ENCODE measurements around the gene NSF.
"Not testable (repeated sequence)": the region's sequence is repeated elsewhere in the genome, so short reads cannot be mapped to it uniquely, and the experiment has no call there.

The NSF gene

DNA sequence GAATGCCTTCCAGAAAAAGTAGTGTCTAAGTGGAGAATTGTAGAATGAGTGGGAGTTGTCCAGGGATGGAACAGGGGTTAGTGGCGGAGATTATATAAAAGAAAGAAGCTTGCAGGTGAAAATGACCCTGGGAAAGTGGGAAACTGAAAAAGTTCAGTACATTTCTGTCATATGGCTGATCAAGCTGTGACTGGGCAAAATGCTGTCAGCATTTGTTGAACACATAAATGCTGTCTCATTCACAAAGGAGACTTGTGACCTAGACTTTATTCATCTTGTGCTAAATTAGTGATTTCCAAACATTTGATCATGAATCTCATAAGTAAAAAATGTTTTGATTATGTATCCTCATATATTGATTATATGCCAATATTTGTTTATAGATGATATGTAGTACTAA lies 28.5 kb downstream of the NSF start:
- H3K4me3 ChIP-seq (ENCODE audit: low read depth, low read length); DNase-seq (ENCODE audit: low read depth); in situ Hi-C loops (cut with HindIII; ENCODE audit: low sequenced_read_pairs): not testable (repeated sequence)

- in situ Hi-C loops (cut with HindIII; ENCODE audit: low sequenced_read_pairs); DNase-seq (ENCODE audit: low read depth); H3K4me3 ChIP-seq (ENCODE audit: low read depth, low read length): not testable (repeated sequence)
Observed at GRCh38 chr17:46623790-46624189, 33.3 kb downstream of the NSF start.

DNA sequence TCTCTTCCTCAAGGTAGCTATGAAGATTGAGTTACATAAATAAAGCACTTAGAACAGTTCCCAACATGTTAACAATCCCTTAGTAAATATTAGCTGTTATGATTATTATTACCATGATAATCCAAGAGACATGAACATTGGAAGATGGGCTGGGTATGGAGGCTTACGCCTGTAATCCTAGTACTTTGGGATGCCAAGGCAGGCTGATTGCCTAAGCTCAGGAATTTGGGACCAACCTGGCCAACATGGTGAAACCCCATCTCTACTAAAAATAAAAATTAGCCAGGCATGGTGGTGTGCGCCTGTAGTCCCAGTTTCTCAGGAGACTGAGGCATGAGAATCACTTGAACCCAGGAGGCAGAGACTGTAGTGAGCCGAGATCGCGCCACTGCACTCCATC lies 34.3 kb downstream of the NSF start:
- DNase-seq (ENCODE audit: low read depth); in situ Hi-C loops (cut with HindIII; ENCODE audit: low sequenced_read_pairs): not testable (repeated sequence)

DNA sequence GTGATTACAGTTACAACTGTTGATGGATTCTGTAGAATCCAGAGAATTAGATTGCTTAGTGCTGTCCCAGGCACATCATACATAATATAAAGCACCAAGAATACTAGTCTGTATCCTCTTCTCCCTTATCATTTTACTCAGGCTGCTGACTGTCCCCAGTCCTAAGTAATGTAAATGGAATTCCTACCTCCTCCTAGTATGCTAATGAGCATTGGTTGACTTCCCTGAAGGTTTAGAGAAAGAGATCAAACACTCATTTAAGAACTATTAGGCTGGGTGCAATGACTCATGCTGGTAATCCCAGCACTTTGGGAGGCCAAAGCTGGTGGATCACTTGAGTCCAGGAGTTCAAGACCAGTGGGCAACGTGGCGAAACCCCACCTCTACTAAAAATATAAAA lies 37.0 kb downstream of the NSF start:
- in situ Hi-C loops (cut with HindIII; ENCODE audit: low sequenced_read_pairs); DNase-seq (ENCODE audit: low read depth): not testable (repeated sequence)

More for the DNA sequence above, 34.3 kb downstream of the NSF start:
- H3K4me3 ChIP-seq (ENCODE audit: low read depth, low read length), result not testable (repeated sequence)

DNA sequence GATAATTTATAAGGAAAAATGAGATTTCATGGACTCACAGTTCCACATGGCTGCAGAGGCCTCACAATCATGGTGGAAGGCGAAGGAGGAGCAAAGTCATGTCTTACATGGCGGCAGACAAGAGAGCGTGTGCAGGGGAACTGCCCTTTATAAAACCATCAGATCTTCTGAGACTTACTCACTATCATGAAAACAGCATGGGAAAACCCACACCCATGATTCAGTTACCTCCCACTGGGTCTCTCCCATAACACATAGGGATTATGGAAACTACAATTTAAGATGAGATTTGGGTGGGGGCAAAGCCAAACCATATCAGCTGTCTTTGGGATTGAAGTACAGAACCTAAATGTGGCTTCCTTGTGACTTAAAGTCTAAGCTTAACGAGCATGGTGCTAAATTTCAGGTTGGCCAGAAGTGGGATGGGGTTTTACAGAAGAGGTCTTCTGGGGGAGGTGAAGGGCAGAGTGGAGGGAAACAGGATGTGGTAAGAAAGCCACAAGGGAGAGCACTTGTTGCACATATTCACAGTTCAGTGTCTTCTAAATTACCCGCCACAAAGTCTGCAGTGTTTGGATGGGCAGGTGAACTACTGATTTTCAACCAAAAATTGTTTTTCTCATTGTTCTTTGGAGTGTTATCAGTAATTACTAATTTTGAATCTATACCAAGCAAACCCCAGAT lies 38.4 kb downstream of the NSF start:
- DNase-seq (ENCODE audit: low read depth); H3K4me3 ChIP-seq (ENCODE audit: low read depth, low read length); in situ Hi-C loops (cut with HindIII; ENCODE audit: low sequenced_read_pairs): not testable (repeated sequence)

More for the DNA sequence above, 37.0 kb downstream of the NSF start:
- not testable (repeated sequence) for H3K4me3 ChIP-seq (ENCODE audit: low read depth, low read length)

DNA sequence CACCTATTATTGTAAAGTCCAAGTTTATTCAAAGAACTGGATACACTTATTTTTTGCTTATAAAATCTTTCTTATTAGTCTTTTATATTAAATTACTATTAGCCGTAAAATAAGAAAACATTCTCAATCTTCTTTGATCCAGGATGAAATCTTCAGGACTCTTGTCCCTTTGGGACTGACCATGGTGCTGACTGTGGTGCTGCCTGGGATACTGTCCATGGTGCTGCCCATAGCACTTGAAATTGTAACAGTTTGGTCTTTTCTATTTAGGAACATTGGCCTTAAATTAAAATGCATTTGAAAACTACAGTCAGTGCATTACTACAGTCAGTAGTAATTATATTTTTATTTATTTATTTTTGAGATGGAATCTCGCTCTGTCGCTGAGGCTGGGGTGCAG lies 41.7 kb downstream of the NSF start:
- DNase-seq (ENCODE audit: low read depth); in situ Hi-C loops (cut with HindIII; ENCODE audit: low sequenced_read_pairs); H3K4me3 ChIP-seq (ENCODE audit: low read depth, low read length): not testable (repeated sequence)

GRCh38 chr17:46634844-46635243 lies 44.4 kb downstream of the NSF start:
- in situ Hi-C loops (cut with HindIII; ENCODE audit: low sequenced_read_pairs); H3K4me3 ChIP-seq (ENCODE audit: low read depth, low read length); DNase-seq (ENCODE audit: low read depth): not testable (repeated sequence)

- DNase-seq (ENCODE audit: low read depth); in situ Hi-C loops (cut with HindIII; ENCODE audit: low sequenced_read_pairs): not testable (repeated sequence)
Observed at GRCh38 chr17:46641861-46642656, 51.6 kb downstream of the NSF start.

GRCh38 chr17:46647251-46647650 lies 56.8 kb downstream of the NSF start:
- in situ Hi-C loops (cut with HindIII; ENCODE audit: low sequenced_read_pairs); H3K4me3 ChIP-seq (ENCODE audit: low read depth, low read length); DNase-seq (ENCODE audit: low read depth): not testable (repeated sequence)

More at GRCh38 chr17:46641861-46642656, 51.6 kb downstream of the NSF start:
- H3K4me3 ChIP-seq (ENCODE audit: low read depth, low read length), result not testable (repeated sequence)

DNA sequence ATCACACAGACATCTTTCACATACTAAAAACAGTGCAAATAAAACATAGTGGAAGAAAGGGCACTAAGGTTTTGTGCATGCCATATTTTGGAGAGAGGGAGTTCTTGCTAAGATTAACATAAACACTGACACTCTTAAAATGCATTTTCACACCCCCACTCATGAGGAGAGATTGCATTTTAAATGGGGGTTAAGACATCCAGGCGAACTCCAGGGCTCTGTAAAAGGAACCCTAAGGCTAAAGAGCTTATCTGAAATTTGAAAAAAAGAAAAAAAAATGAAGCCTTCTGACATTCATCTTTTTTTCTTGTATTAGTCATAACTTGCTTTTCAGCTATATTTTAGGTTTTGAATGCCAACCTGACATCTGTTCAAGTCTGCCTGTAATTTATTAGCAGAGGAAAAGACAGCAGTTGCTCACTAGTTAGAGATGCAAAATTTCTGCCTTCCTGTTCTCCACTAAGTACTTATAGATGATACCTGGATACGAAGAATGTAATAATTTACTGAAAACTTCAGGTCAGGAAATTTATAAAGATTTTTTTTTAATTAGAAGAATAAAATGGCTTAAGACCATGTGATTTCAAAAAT lies 57.3 kb downstream of the NSF start:
- H3K4me3 ChIP-seq (ENCODE audit: low read depth, low read length); DNase-seq (ENCODE audit: low read depth); in situ Hi-C loops (cut with HindIII; ENCODE audit: low sequenced_read_pairs): not testable (repeated sequence)

GRCh38 chr17:46649246-46649645 lies 58.8 kb downstream of the NSF start:
- DNase-seq (ENCODE audit: low read depth); H3K4me3 ChIP-seq (ENCODE audit: low read depth, low read length); in situ Hi-C loops (cut with HindIII; ENCODE audit: low sequenced_read_pairs): not testable (repeated sequence)

GRCh38 chr17:46652024-46652643 lies 61.7 kb downstream of the NSF start:
- DNase-seq (ENCODE audit: low read depth); H3K4me3 ChIP-seq (ENCODE audit: low read depth, low read length); in situ Hi-C loops (cut with HindIII; ENCODE audit: low sequenced_read_pairs): not testable (repeated sequence)

DNA sequence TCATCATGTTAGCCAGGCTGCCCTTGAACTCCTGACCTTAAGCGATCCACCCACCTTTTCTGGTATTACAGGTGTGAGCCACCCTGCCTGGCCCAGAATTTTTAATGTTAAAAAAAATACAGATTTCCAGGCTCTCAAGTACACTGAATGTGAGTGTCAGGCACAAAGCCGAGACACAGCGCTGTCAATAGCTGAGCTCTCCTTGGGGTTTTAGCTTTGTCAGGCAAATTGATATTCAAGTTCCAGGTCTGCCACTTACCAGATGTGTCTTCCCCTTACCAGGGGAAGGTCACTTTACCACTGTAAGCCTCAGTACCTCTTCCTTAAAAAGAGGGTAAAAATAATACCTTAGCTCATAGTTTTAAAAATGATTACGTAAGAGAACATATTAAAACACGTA lies 67.8 kb downstream of the NSF start:
- in situ Hi-C loops (cut with HindIII; ENCODE audit: low sequenced_read_pairs); DNase-seq (ENCODE audit: low read depth); H3K4me3 ChIP-seq (ENCODE audit: low read depth, low read length): not testable (repeated sequence)

DNA sequence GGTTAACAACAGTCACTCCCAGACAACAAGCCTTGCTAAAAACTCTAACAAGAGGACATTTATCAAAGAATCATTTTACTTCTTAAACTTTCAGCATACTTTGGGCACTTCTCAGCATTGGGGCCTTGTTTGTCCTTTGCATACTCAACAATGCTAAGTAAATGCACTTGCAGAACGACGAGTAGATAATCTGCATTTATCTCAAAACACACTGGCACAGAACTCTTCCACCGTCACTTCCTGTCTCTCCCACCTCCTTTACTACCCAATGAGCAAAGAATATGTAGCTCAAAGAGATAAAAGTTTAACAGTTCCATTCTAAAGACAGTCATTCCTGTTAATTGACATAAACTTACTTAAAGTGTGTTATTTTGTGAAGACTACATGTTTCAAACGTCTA lies 69.2 kb downstream of the NSF start:
- in situ Hi-C loops (cut with HindIII; ENCODE audit: low sequenced_read_pairs); DNase-seq (ENCODE audit: low read depth): not testable (repeated sequence)

GRCh38 chr17:46663123-46663522 lies 72.7 kb downstream of the NSF start:
- H3K4me3 ChIP-seq (ENCODE audit: low read depth, low read length); in situ Hi-C loops (cut with HindIII; ENCODE audit: low sequenced_read_pairs); DNase-seq (ENCODE audit: low read depth): not testable (repeated sequence)

More for the DNA sequence above, 69.2 kb downstream of the NSF start:
- not testable (repeated sequence) for H3K4me3 ChIP-seq (ENCODE audit: low read depth, low read length)

DNA sequence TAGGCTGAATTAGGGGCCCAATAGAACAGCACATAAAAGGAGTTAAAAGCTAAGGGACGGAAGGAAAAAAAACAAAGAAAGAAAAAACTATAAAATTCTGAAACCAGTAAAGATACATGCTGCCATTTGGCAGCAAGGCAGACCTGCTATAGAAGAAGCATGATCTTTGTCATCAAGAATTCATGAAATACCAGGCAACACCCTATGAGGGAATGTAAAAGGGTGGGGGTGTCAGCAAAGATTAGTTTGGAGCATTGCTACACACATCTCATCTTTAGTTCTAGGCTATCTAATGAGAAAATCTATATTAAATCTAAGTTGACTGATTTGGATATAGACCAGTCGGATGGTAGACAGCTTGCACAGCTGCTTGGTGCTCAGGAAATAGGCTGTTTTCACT lies 73.1 kb downstream of the NSF start:
- H3K4me3 ChIP-seq (ENCODE audit: low read depth, low read length); in situ Hi-C loops (cut with HindIII; ENCODE audit: low sequenced_read_pairs); DNase-seq (ENCODE audit: low read depth): not testable (repeated sequence)

- in situ Hi-C loops (cut with HindIII; ENCODE audit: low sequenced_read_pairs); DNase-seq (ENCODE audit: low read depth): not testable (repeated sequence)
Observed at GRCh38 chr17:46665969-46666368, 75.5 kb downstream of the NSF start.

More at GRCh38 chr17:46665969-46666368, 75.5 kb downstream of the NSF start:
- not testable (repeated sequence) for H3K4me3 ChIP-seq (ENCODE audit: low read depth, low read length)

All from astrocyte of the cerebellum (primary cell).